ENCODE results near the gene POMGNT1. TPM values are rescaled to one million over a fixed set of nuclear protein-coding genes. Genes with fewer than 3 reads are reported as not detected.

POMGNT1 gene
- total RNA-seq, 1 donor from 2014 or later, result 96.9 TPM

- Histone ChIP-seq H3K36me3 (ENCODE audit: control insufficient read depth, insufficient read depth, low read length) (no peaks in the 10 kb centered on the region), H3K27me3 (ENCODE audit: control insufficient read depth, insufficient read depth, low read length) (no peaks in the 10 kb centered on the region), H3K4me3 (ENCODE audit: low read depth, low read length) (no peak overlapping the region)
- no peak for TF ChIP-seq CTCF (IDR thresholded peaks at IDR 0.05; ENCODE audit: insufficient read depth, low read length, poor library complexity, severe bottlenecking)
- no peak for DNase-seq (ENCODE audit: low read depth)
These were observed 38.7 kb downstream of the POMGNT1 start for GRCh38 chr1:46159516-46159915.

- TF ChIP-seq CTCF (IDR thresholded peaks at IDR 0.05; ENCODE audit: insufficient read depth, low read length, poor library complexity, severe bottlenecking), result no peak
- no peaks in the 10 kb centered on the region for H3K27me3 ChIP-seq (ENCODE audit: control insufficient read depth, insufficient read depth, low read length)
- DNase-seq (ENCODE audit: low read depth), result no peak
- no peaks in the 10 kb centered on the region for H3K36me3 ChIP-seq (ENCODE audit: control insufficient read depth, insufficient read depth, low read length)
- no peak overlapping the region for H3K4me3 ChIP-seq (ENCODE audit: low read depth, low read length)
These were observed 39.6 kb downstream of the POMGNT1 start for GRCh38 chr1:46158312-46159281.

GRCh38 chr1:46157916-46158311 is 40.3 kb downstream of the POMGNT1 start:
- TF ChIP-seq CTCF (IDR thresholded peaks at IDR 0.05; ENCODE audit: insufficient read depth, low read length, poor library complexity, severe bottlenecking), result no peak
- Histone ChIP-seq H3K36me3 (ENCODE audit: control insufficient read depth, insufficient read depth, low read length) (no peaks in the 10 kb centered on the region), H3K27me3 (ENCODE audit: control insufficient read depth, insufficient read depth, low read length) (no peaks in the 10 kb centered on the region), H3K4me3 (ENCODE audit: low read depth, low read length) (no peak overlapping the region)
- no peak for DNase-seq (ENCODE audit: low read depth)

- H3K27me3 ChIP-seq (ENCODE audit: control insufficient read depth, insufficient read depth, low read length), result no peaks in the 10 kb centered on the region
- DNase-seq (ENCODE audit: low read depth), result no peak
- H3K4me3 ChIP-seq (ENCODE audit: low read depth, low read length), result no peak overlapping the region
- TF ChIP-seq CTCF (IDR thresholded peaks at IDR 0.05; ENCODE audit: insufficient read depth, low read length, poor library complexity, severe bottlenecking), result no peak
- no peaks in the 10 kb centered on the region for H3K36me3 ChIP-seq (ENCODE audit: control insufficient read depth, insufficient read depth, low read length)
These were observed 44.5 kb downstream of the POMGNT1 start for GRCh38 chr1:46153732-46154131.

GRCh38 chr1:46153228-46153627 is 45.0 kb downstream of the POMGNT1 start:
- Histone ChIP-seq H3K4me3 (ENCODE audit: low read depth, low read length) (no peak overlapping the region), H3K27me3 (ENCODE audit: control insufficient read depth, insufficient read depth, low read length) (no peaks in the 10 kb centered on the region), H3K36me3 (ENCODE audit: control insufficient read depth, insufficient read depth, low read length) (no peaks in the 10 kb centered on the region)
- TF ChIP-seq CTCF (IDR thresholded peaks at IDR 0.05; ENCODE audit: insufficient read depth, low read length, poor library complexity, severe bottlenecking), result no peak
- no peak for DNase-seq (ENCODE audit: low read depth)

All from kidney epithelial cell (primary cell).